Skeletal muscle satellite cell (primary cell): ENCODE data around the gene TAF12.
"Not testable (repeated sequence)": the region's sequence is repeated elsewhere in the genome, so short reads cannot be mapped to it uniquely, and the experiment has no call there.

Experiments
- H3K27me3 ChIP-seq: 2 replicates; pipeline ENCODE4 v1.7.0; 2013; ENCODE audit warnings: low read length; ENCODE audit not compliant: control insufficient read depth, insufficient read depth
- H3K36me3 ChIP-seq: 2 replicates; pipeline ENCODE4 v1.7.0; 2013; ENCODE audit warnings: mild to moderate bottlenecking, control low read depth, low read length; ENCODE audit not compliant: insufficient read depth
- H3K4me1 ChIP-seq: 2 replicates; pipeline ENCODE4 v1.7.0; 2013; ENCODE audit warnings: low read length; ENCODE audit not compliant: control insufficient read depth, insufficient read depth
- H3K4me2 ChIP-seq: 2 replicates; pipeline ENCODE4 v1.7.0; 2013; ENCODE audit warnings: mild to moderate bottlenecking, low read length
- H3K4me3 ChIP-seq: 2 replicates; pipeline ENCODE4 v1.7.0; 2013; ENCODE audit warnings: low read length
- H3K9ac ChIP-seq: 2 replicates; pipeline ENCODE4 v1.7.0; 2013; ENCODE audit warnings: mild to moderate bottlenecking, low read depth, low read length, moderate library complexity
- H3K9me3 ChIP-seq: replicated peaks from 2 replicates; pipeline ENCODE4 v1.7.0; 2013; ENCODE audit warnings: mild to moderate bottlenecking, control low read depth, low read length

The TAF12 gene

GRCh38 chr1:28594686-28595411, 48.0 kb downstream of the TAF12 start:
- not testable (repeated sequence) for H3K36me3 ChIP-seq, H3K27me3 ChIP-seq, H3K4me3 ChIP-seq, H3K9me3 ChIP-seq, H3K9ac ChIP-seq, H3K4me2 ChIP-seq, H3K4me1 ChIP-seq

- not testable (repeated sequence) for H3K27me3 ChIP-seq, H3K4me1 ChIP-seq, H3K4me3 ChIP-seq, H3K36me3 ChIP-seq, H3K4me2 ChIP-seq, H3K9ac ChIP-seq, H3K9me3 ChIP-seq
Observed at GRCh38 chr1:28593988-28594356, 48.9 kb downstream of the TAF12 start.

GRCh38 chr1:28592321-28593071, 50.4 kb downstream of the TAF12 start:
- H3K9me3 ChIP-seq = no peaks in the 10 kb centered on the region
- peak overlapping the region; percentile 57 for H3K4me3 ChIP-seq
- peak overlapping the region; percentile 75 for H3K4me2 ChIP-seq
- H3K9ac ChIP-seq = peak overlapping the region; percentile 46
- H3K36me3 ChIP-seq = no peaks in the 10 kb centered on the region
- peaks cover 8% of the 10 kb centered on the region for H3K4me1 ChIP-seq
- H3K27me3 ChIP-seq = no peaks in the 10 kb centered on the region

- H3K9ac ChIP-seq = peak within 1 kb of the TSS; percentile 46
- H3K4me2 ChIP-seq = peak within 1 kb of the TSS; percentile 75
- H3K9me3 ChIP-seq = no peaks in the 10 kb centered on the region
- no peaks in the 10 kb centered on the region for H3K36me3 ChIP-seq
- peaks cover 8% of the 10 kb centered on the region for H3K4me1 ChIP-seq
- H3K4me3 ChIP-seq = peak within 1 kb of the TSS; percentile 57
- no peaks in the 10 kb centered on the region for H3K27me3 ChIP-seq
Observed at GRCh38 chr1:28591708-28592320, 51.1 kb downstream of the TAF12 start, which contains the start of gene RAB42. Gene RAB42, plus strand, starts transcription at chr1:28592265. Its CDS starts 247 bp downstream, at chr1:28592512.

- not testable (repeated sequence) for H3K4me2 ChIP-seq, H3K9ac ChIP-seq, H3K36me3 ChIP-seq, H3K4me3 ChIP-seq, H3K27me3 ChIP-seq, H3K9me3 ChIP-seq, H3K4me1 ChIP-seq
Observed at GRCh38 chr1:28586585-28587391, 56.1 kb downstream of the TAF12 start.

GRCh38 chr1:28582248-28582615, 60.6 kb downstream of the TAF12 start:
- peaks cover 37% of the 10 kb centered on the region for H3K36me3 ChIP-seq
- H3K4me2 ChIP-seq = peak overlapping the region; percentile 95
- H3K27me3 ChIP-seq = no peaks in the 10 kb centered on the region
- H3K4me3 ChIP-seq = peak overlapping the region; percentile 92
- H3K4me1 ChIP-seq = peaks cover 19% of the 10 kb centered on the region
- H3K9me3 ChIP-seq = no peaks in the 10 kb centered on the region
- H3K9ac ChIP-seq = peak overlapping the region; percentile 95

- H3K27me3 ChIP-seq = no peaks in the 10 kb centered on the region
- H3K4me2 ChIP-seq = peak overlapping the region; percentile 95
- H3K4me3 ChIP-seq = peak overlapping the region; percentile 92
- H3K4me1 ChIP-seq = peaks cover 19% of the 10 kb centered on the region
- peaks cover 39% of the 10 kb centered on the region for H3K36me3 ChIP-seq
- H3K9me3 ChIP-seq = no peaks in the 10 kb centered on the region
- H3K9ac ChIP-seq = peak overlapping the region; percentile 95
Observed at GRCh38 chr1:28581531-28582247, 61.2 kb downstream of the TAF12 start.

- peaks cover 39% of the 10 kb centered on the region for H3K36me3 ChIP-seq
- H3K9ac ChIP-seq = peak overlapping the region; percentile 95
- peak overlapping the region; percentile 95 for H3K4me2 ChIP-seq
- H3K27me3 ChIP-seq = no peaks in the 10 kb centered on the region
- peaks cover 19% of the 10 kb centered on the region for H3K4me1 ChIP-seq
- peak overlapping the region; percentile 92 for H3K4me3 ChIP-seq
- H3K9me3 ChIP-seq = no peaks in the 10 kb centered on the region
Observed at GRCh38 chr1:28580722-28581530, 61.9 kb downstream of the TAF12 start.

- peak overlapping the region; percentile 92 for H3K4me3 ChIP-seq
- H3K36me3 ChIP-seq = peaks cover 39% of the 10 kb centered on the region
- no peaks in the 10 kb centered on the region for H3K9me3 ChIP-seq
- H3K27me3 ChIP-seq = no peaks in the 10 kb centered on the region
- H3K9ac ChIP-seq = peak overlapping the region; percentile 95
- H3K4me1 ChIP-seq = peaks cover 19% of the 10 kb centered on the region
- H3K4me2 ChIP-seq = peak overlapping the region; percentile 95
Observed at GRCh38 chr1:28579401-28579800, 63.5 kb downstream of the TAF12 start.

- Histone ChIP-seq H3K36me3 (peaks cover 39% of the 10 kb centered on the region), H3K9me3 (no peaks in the 10 kb centered on the region), H3K9ac (no peak overlapping the region), H3K4me1 (peaks cover 19% of the 10 kb centered on the region), H3K4me3 (no peak overlapping the region), H3K27me3 (no peaks in the 10 kb centered on the region), H3K4me2 (peak overlapping the region; percentile 95)
Observed at GRCh38 chr1:28578696-28579218, 64.1 kb downstream of the TAF12 start.
